NT2/D1 (cell line): ENCODE data around the gene FOXI1.

Experiments
- DNase-seq: peaks from one replicate; pipeline ENCODE4 v3.0.0-alpha.2; 2011; ENCODE audit warnings: low read depth, low spot score
- H3K27me3 ChIP-seq: 2 replicates; pipeline ENCODE4 v1.6.0; 2011; ENCODE audit warnings: mild to moderate bottlenecking; ENCODE audit not compliant: insufficient read length, insufficient read depth
- H3K36me3 ChIP-seq: 2 replicates; pipeline ENCODE4 v1.6.1; 2011; ENCODE audit warnings: mild to moderate bottlenecking, low read length, mixed read lengths; ENCODE audit not compliant: insufficient read depth, insufficient read length
- H3K4me1 ChIP-seq: 2 replicates; pipeline ENCODE4 v1.5.1; 2011; ENCODE audit not compliant: insufficient read depth, insufficient read length
- H3K4me3 ChIP-seq: 2 replicates; pipeline ENCODE4 v1.5.1; 2011; ENCODE audit warnings: low read depth; ENCODE audit not compliant: insufficient read length
- H3K9ac ChIP-seq: 2 replicates; pipeline ENCODE4 v1.6.0; 2011; ENCODE audit warnings: low read depth; ENCODE audit not compliant: insufficient read length
- H3K9me3 ChIP-seq: 2 replicates; pipeline ENCODE4 v1.5.1; 2011; ENCODE audit warnings: mild to moderate bottlenecking, low read length; ENCODE audit not compliant: insufficient read depth
- SUZ12 ChIP-seq: IDR thresholded peaks from 2 replicates; pipeline ENCODE4 v1.6.1; 2011; ENCODE audit not compliant: insufficient read length, insufficient read depth; ENCODE audit errors: extremely low read depth
- YY1 ChIP-seq: IDR thresholded peaks from 2 replicates; pipeline ENCODE4 v1.6.1; 2011; ENCODE audit not compliant: insufficient read length, insufficient read depth
- ZNF274 ChIP-seq: IDR thresholded peaks from 2 replicates; pipeline ENCODE4 v1.6.1; 2011; ENCODE audit warnings: mild to moderate bottlenecking, low read depth, low read length

Gene FOXI1

DNA sequence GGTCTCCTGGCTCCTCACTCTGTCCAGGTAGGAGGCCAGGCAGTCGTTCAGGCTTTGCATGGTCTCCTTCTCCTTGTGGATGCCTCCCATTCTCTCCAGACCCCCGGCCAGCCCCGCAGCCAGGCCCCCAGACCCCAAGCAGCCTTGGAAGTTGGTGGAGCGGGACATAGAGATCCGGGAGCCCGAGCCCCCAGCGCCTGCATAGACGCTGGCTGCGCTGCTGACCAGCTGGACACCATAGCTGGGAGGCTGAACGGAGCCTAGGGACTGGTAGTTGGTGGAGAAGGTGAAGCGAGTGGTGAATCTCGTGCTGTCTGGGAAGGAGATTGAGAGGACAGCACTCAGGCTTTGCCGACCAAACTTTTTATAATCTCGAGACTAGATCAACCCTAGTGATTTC is 35.9 kb downstream of the FOXI1 start:
- no peak for DNase-seq
- Histone ChIP-seq H3K36me3 (no peaks in the 10 kb centered on the region), H3K9ac (no peak overlapping the region), H3K9me3 (no peaks in the 10 kb centered on the region), H3K4me3 (no peak overlapping the region), H3K4me1 (no peaks in the 10 kb centered on the region), H3K27me3 (no peaks in the 10 kb centered on the region)
- no peak for TF ChIP-seq ZNF274
- no peak for TF ChIP-seq SUZ12
- TF ChIP-seq YY1 = no peak

DNA sequence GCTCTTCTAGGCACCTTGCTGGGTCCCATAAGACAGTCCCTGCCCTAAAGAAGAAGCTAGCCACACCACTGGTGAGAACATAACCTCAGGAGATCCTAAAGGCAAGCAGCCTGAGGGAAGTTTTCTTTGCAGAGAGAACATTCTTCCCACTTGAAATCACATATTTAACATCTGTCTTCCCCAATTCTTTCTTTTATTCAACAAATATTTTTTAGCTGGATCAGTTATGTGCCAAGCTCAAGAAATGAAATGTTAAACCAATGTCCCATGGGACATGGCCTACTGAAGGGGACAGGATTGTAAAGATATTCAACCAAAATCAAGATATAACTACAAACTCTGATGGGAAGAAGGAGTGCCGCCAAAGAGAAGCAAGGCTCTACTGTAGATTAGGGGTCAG is 36.5 kb downstream of the FOXI1 start:
- TF ChIP-seq ZNF274 (no peak), YY1 (no peak), SUZ12 (no peak)
- Histone ChIP-seq H3K36me3 (no peaks in the 10 kb centered on the region), H3K4me3 (no peak overlapping the region), H3K9me3 (no peaks in the 10 kb centered on the region), H3K27me3 (no peaks in the 10 kb centered on the region), H3K9ac (no peak overlapping the region), H3K4me1 (no peaks in the 10 kb centered on the region)
- no peak for DNase-seq

DNA sequence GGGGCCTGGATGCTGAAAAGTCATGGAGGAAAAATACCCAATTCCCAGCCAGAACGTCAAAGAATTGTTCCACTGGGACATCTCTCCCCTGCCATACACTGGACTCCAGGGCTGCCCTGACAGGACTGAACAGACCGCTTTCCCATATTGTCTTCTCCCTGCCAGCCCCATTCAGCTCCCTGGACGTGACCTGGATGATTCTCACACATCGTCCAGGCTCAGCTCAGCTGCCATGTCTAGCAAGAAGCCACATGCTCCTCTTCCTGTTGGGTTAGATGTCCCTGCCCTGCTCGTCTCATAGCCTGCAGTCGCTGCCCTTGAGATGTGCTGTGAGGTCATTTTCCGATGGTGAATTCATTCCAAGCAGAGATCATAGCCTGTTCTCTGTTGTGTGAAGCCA is 37.4 kb downstream of the FOXI1 start:
- Histone ChIP-seq H3K9me3 (no peaks in the 10 kb centered on the region), H3K9ac (no peak overlapping the region), H3K36me3 (no peaks in the 10 kb centered on the region), H3K4me1 (no peaks in the 10 kb centered on the region), H3K27me3 (no peaks in the 10 kb centered on the region), H3K4me3 (no peak overlapping the region)
- no peak for DNase-seq
- TF ChIP-seq SUZ12 (no peak), YY1 (no peak), ZNF274 (no peak)

DNA sequence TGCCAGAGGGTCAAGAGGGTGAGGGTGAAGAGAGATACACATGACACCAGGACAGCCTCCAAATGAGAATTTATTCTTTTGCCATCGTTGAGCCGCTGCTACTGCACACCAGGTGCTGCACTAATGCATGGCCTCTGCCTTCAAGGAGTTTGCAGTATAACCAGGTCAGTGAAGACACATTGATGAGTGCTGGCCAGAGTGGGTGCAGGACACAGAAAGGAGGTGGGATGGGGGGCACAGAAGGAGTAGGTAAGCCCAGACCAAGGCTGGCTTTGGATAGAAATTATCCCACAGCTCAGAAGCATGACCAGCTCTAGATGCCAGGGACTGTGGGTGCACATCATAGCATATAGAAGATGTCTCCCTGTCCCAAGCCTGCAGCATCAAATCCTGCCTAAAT is 38.0 kb downstream of the FOXI1 start:
- Histone ChIP-seq H3K27me3 (no peaks in the 10 kb centered on the region), H3K9ac (no peak overlapping the region), H3K36me3 (no peaks in the 10 kb centered on the region), H3K4me1 (no peaks in the 10 kb centered on the region), H3K4me3 (no peak overlapping the region), H3K9me3 (no peaks in the 10 kb centered on the region)
- TF ChIP-seq YY1 (no peak), SUZ12 (no peak), ZNF274 (no peak)
- no peak for DNase-seq

DNA sequence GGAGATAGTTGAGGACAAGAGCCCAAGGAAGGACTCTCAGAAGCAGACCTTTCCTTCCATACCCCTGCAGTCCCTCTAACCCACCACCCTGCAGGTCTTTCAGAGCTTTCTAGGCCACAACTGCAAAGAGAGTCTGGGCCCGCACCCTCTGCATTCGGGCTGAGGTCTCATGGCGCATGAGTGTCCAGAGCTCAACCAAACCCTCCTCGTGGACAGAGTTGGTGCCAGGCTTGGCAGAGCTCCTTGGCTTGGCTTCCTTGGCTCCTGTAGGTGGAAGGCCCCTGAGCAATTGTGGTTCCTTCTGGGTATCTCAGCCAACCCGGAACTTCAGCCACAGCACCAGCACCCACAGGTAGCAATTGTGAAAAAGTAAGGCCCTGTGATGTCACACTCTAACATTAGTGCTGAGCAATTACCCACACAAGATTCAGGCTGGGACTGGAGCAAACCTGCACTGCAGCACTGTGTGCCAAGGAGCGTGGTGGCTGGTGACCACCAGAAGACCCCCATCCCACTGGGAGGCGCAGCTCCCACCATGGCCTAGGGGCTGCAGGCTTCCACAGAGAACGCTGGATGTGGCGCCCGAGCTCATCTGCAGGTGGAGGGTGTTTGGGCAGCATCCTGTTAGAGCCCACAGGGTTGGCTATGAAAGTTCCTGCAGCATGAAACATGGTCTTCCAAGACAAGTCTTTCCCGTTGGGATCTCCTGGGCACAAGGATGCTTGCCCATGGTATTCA is 38.8 kb downstream of the FOXI1 start:
- no peaks in the 10 kb centered on the region for H3K4me1 ChIP-seq
- H3K36me3 ChIP-seq = no peaks in the 10 kb centered on the region
- TF ChIP-seq ZNF274 (no peak), YY1 (no peak), SUZ12 (no peak)
- no peaks in the 10 kb centered on the region for H3K27me3 ChIP-seq
- H3K4me3 ChIP-seq = no peak overlapping the region
- DNase-seq = no peak
- no peak overlapping the region for H3K9ac ChIP-seq
- H3K9me3 ChIP-seq = no peaks in the 10 kb centered on the region

DNA sequence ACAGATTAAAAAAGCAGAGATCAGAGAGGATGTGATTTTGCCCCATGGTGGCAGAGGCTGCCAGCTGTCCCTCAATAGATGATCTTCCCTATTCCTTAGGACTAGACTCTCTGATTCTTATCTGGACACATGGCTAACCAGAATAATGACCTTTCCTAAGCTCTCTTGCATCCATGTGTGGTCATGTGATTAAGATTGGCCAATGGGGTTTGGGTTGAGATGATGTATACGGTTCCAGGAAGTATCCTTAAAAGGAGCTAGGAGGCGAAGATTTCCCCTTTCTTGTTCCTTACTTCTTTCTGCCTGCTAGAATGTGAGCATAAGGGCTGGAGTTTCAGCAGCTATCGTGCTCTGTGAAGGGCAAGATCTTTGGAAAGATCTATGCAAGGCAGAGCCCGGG is 39.8 kb downstream of the FOXI1 start:
- Histone ChIP-seq H3K9ac (no peak overlapping the region), H3K4me3 (no peak overlapping the region), H3K4me1 (no peaks in the 10 kb centered on the region), H3K36me3 (no peaks in the 10 kb centered on the region), H3K9me3 (no peaks in the 10 kb centered on the region), H3K27me3 (no peaks in the 10 kb centered on the region)
- no peak for DNase-seq
- TF ChIP-seq SUZ12 (no peak), YY1 (no peak), ZNF274 (no peak)

DNA sequence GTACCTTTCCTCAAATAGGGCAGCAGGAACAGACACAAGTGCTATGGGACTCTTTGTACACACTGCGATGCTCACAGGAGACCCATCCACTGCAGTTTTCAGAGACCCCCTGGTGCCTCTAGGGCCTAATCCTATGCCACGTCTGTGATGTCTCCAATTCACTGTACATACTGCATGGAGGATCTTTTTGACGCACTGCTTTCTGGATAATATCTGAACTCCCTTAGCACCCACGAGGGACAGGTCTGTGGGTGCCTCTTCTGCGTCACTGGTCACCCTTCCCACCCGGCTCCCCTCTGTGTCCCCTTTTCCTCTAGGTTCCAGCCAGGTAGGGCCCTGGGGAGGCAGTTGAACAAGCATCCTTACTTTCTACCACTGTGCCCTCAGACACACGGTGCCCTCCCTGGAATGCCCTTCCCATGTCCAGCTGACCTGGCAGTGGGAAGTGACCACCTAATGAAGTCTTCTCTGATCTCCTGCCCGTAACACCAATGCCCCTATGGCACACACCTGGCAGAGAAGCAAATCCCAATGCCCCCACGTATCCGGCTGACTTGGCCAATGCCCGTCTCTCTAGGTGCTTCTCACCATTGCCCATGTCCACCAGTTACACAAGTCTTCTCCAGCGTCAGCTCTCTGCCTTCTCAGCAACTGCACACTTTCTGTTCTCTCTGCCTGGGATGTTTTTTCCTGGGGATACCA is 41.5 kb downstream of the FOXI1 start:
- Histone ChIP-seq H3K27me3 (no peaks in the 10 kb centered on the region), H3K4me3 (no peak overlapping the region), H3K36me3 (no peaks in the 10 kb centered on the region), H3K9ac (no peak overlapping the region), H3K9me3 (no peaks in the 10 kb centered on the region), H3K4me1 (no peaks in the 10 kb centered on the region)
- TF ChIP-seq ZNF274 (no peak), YY1 (no peak), SUZ12 (no peak)
- DNase-seq = no peak
